Bronchial epithelial cell (primary cell): ENCODE data around the gene ATP6V0E2. TPM values are rescaled to one million over a fixed set of nuclear protein-coding genes. Genes with fewer than 3 reads are reported as not detected.
"Not testable (repeated sequence)": the region's sequence is repeated elsewhere in the genome, so short reads cannot be mapped to it uniquely, and the experiment has no call there.

Experiments
- DNase-seq: peaks from one replicate; pipeline ENCODE4 v3.0.0-alpha.2; 2010; ENCODE audit warnings: low read depth
- FAIRE-seq: peaks from 2 replicates; lab custom pipeline; 2011; peaks lifted over from hg19 to GRCh38; lab: Jason Lieb, UNC
- H3K27me3 ChIP-seq: 2 replicates; pipeline ENCODE4 v1.5.1; 2011; ENCODE audit warnings: low read length; ENCODE audit not compliant: control insufficient read depth, insufficient read depth
- H3K36me3 ChIP-seq: 2 replicates; pipeline ENCODE4 v1.5.1; 2011; ENCODE audit warnings: low read length; ENCODE audit not compliant: control insufficient read depth, insufficient read depth
- H3K4me3 ChIP-seq: 2 replicates; pipeline ENCODE4 v1.5.1; 2011; ENCODE audit warnings: mild to moderate bottlenecking, low read depth, low read length, control low read depth
- total RNA-seq: library from RNA; depleted of rRNA; stranded (reverse); fragments of >200 nt; gene quantifications from 2 replicates; pipeline ENCODE4 v1.2.1, GENCODE V29; 2014
- TF ChIP-seq, protein P1 (sequence below): IDR thresholded peaks from 2 replicates; pipeline ENCODE4 v1.5.1; 2011; ENCODE audit warnings: mild to moderate bottlenecking, moderate library complexity, low read length, control low read depth, inconsistent platforms; ENCODE audit not compliant: insufficient read depth, severe bottlenecking

The ATP6V0E2 gene
- total RNA-seq, 1 donor from 2014 or later: 1.6 TPM

DNA sequence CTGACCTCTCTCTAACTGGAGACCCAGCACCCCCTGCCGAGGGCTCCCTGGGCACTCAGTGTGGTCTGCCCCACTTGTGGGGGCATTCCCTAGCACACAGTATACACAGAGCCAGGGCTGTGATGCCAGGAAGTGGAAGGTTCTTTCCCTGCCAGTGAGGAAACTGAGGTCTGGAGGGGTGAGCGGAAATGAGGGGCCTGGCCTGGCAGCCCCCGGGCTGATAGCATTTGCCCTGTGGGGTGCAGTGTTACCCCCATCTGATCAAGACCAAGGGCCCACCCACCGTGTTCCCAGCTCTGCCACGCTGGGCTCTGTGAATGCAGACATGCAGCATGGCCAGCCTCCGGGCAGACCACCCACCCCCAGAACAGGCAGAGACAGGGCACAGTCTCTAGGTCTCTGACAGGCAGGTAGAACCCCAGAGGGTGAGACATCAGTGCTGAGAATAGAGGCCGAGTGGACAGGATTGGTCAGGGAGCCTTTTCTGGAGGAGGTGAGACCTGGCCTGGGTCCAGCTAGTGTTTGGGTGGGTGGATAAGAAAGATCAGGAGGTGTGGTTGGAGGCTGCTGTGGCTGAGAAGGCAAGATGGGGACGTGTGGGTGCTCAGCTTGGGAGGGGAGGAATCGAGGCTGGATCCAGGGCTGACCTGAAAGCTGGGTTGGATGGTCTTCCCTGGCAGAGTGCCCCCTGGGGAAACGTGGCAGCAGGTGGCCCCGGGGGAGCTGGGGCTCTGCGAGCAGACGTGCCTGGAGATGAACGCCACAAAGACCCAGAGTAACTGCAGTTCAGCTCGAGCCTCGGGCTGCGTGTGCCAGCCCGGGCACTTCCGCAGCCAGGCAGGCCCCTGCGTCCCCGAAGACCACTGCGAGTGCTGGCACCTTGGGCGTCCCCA is 46.4 kb upstream of the ATP6V0E2 start:
- DNase-seq (no peak), FAIRE-seq (no peak)
- Histone ChIP-seq H3K36me3 (no peaks in the 10 kb centered on the region), H3K27me3 (no peaks in the 10 kb centered on the region), H3K4me3 (no peak overlapping the region)
- TF ChIP-seq, protein P1, sequence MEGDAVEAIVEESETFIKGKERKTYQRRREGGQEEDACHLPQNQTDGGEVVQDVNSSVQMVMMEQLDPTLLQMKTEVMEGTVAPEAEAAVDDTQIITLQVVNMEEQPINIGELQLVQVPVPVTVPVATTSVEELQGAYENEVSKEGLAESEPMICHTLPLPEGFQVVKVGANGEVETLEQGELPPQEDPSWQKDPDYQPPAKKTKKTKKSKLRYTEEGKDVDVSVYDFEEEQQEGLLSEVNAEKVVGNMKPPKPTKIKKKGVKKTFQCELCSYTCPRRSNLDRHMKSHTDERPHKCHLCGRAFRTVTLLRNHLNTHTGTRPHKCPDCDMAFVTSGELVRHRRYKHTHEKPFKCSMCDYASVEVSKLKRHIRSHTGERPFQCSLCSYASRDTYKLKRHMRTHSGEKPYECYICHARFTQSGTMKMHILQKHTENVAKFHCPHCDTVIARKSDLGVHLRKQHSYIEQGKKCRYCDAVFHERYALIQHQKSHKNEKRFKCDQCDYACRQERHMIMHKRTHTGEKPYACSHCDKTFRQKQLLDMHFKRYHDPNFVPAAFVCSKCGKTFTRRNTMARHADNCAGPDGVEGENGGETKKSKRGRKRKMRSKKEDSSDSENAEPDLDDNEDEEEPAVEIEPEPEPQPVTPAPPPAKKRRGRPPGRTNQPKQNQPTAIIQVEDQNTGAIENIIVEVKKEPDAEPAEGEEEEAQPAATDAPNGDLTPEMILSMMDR: no peak

DNA sequence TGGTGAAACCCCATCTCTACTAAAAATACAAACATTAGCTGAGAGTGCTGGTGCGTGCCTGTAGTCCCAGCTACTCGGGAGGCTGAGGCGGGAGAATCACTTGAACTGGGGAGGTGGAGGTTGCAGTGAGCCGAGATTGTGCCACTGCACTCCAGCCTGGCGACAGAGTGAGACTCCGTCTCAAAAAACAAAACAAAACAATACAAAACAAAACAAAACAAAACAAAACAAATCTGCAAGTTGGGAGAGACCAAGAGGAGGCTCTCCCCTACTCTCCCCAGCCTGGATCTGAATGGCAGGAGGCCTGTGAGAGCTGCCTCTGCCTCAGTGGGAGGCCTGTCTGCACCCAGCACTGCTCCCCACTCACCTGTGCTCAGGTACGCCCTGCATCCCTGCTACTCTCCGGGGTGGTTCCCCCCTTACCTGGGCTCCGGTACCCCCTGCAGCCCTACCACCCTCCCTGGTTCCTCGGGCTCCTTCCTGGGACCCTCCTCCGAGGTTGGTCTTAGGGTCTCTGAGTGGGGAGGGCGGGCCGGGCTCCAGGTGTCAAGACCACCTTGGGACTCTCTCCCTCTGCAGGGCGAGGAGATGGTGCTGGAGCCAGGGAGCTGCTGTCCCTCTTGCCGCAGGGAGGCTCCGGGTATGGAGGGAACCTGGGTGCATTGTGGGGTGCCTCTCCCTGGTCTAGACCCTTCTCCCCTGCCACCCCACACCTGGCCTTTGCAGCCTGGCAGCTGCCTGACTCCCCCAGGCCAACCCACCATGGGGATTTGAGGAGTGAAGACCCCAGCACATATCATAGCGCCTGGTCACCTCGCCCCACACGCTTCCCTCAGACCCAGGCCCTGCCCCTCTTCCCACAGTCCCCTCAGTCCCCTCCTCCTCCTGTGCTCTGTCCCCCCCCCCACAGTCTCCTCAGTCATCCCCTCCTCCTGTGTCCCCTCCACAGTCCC is 45.1 kb upstream of the ATP6V0E2 start:
- no peaks in the 10 kb centered on the region for H3K36me3 ChIP-seq
- no peak overlapping the region for H3K4me3 ChIP-seq
- TF ChIP-seq, protein P1: no peak
- no peak for DNase-seq
- peaks cover 1% of the 10 kb centered on the region for H3K27me3 ChIP-seq
- no peak for FAIRE-seq

DNA sequence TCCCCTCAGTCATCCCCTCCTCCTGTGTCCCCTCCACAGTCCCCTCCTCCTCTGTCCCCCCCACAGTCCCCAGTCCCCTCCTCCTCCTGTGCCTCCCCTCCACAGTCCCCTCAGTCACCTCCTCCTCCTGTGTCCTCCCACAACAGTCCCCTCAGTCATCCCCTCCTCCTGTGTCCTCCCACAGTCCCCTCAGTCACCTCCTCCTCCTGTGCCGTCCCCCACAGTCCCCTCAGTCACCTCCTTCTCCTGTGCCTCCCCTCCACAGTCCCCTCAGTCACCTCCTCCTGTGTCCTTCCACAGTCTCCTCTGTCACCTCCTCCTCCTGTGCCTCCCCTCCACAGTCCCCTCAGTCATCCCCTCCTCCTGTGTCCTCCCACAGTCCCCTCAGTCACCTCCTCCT is 43.2 kb upstream of the ATP6V0E2 start:
- not testable (repeated sequence) for FAIRE-seq, H3K27me3 ChIP-seq, DNase-seq, H3K4me3 ChIP-seq, H3K36me3 ChIP-seq

DNA sequence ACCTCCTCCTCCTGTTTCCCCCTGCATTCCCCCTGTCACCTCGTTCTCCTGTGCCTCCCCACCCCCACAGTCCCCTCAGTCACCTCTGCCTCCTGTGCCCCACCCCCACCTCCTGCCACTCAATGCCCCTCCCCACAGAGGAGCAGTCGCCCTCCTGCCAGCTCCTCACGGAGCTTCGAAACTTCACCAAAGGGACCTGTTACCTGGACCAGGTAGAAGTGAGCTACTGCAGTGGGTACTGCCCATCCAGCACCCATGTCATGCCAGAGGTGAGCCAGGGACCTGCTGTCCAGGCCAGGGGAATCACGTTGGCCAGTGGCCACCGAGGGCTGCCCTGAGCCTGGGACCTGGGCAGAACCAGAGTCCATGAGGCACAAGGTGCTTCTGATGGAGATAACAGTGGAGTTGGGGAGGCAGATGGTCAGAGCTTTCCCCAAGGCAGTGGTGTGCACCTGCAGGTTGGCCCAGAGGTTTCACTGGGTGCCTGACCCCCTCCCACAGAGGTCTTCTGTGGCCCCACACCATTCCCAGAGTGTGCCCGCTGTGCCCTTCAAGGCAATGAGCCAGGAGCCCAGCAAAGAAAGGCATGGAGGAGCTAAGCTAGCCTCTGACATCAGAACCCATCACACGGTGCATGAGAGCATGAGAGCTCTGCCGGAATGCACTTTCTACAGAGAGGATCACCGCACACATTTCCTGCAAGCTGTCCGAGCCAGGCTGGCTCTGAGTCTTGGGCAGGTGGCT is 42.6 kb upstream of the ATP6V0E2 start:
- peaks cover 1% of the 10 kb centered on the region for H3K27me3 ChIP-seq
- TF ChIP-seq, protein P1: no peak
- FAIRE-seq (no peak), DNase-seq (no peak)
- no peak overlapping the region for H3K4me3 ChIP-seq
- no peaks in the 10 kb centered on the region for H3K36me3 ChIP-seq

DNA sequence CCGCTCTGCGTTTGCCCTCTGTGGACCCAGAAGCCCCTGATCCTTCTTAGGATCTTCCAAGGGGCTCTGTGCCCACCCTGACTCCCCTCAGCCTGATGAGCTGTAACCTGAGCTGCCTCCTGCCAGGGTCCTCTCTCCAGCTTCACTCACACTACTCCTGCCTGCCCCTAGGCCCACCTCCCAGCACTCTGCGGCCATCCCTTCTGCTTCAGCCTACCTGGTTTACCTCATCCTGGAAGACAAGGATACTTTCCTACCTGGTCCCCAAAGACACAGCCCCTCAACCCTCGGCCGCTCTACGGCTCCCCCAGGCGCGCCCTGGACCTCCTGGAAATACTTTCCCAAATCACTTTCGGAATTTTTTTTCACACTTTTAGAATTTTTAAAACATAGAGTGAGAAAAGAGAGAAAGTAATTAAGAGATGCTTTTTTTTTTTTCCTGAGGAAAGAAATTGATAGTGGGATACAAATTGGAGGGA is 42.0 kb upstream of the ATP6V0E2 start:
- FAIRE-seq (no peak), DNase-seq (no peak)
- TF ChIP-seq, protein P1: no peak
- H3K4me3 ChIP-seq: no peak overlapping the region
- H3K36me3 ChIP-seq: no peaks in the 10 kb centered on the region
- H3K27me3 ChIP-seq: peaks cover 1% of the 10 kb centered on the region
